Erythroblast (primary cell): Measurements from ENCODE around the gene JAM3.

Experiments used
- GATA1 ChIP-seq: IDR thresholded peaks from 2 replicates; pipeline ENCODE4 v1.6.1; 2011; ENCODE audit warnings: low read depth, mild to moderate bottlenecking, control low read depth, low read length, moderate library complexity
- POLR2A ChIP-seq: IDR thresholded peaks from 2 replicates; pipeline ENCODE4 v1.6.1; 2011; ENCODE audit warnings: mild to moderate bottlenecking, low read length

DNA sequence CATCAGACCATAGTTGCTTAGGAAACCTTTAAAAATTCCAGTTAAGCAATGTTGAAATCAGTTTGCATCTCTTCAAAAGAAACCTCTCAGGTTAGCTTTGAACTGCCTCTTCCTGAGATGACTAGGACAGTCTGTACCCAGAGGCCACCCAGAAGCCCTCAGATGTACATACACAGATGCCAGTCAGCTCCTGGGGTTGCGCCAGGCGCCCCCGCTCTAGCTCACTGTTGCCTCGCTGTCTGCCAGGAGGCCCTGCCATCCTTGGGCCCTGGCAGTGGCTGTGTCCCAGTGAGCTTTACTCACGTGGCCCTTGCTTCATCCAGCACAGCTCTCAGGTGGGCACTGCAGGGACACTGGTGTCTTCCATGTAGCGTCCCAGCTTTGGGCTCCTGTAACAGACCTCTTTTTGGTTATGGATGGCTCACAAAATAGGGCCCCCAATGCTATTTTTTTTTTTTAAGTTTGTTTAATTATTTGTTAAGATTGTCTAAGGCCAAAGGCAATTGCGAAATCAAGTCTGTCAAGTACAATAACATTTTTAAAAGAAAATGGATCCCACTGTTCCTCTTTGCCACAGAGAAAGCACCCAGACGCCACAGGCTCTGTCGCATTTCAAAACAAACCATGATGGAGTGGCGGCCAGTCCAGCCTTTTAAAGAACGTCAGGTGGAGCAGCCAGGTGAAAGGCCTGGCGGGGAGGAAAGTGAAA, 81.5 kb downstream of the JAM3 start:
- TF ChIP-seq POLR2A (no peak), GATA1 (no peak)
